ES-I3 (cell line): ENCODE measurements around the gene ASAH2.

Experiments
- H3K36me3 ChIP-seq: 2 replicates; pipeline ENCODE4 v1.6.1; 2013; ENCODE audit warnings: mild to moderate bottlenecking, low read length, control low read depth, moderate library complexity; ENCODE audit not compliant: insufficient read depth
- H3K4me1 ChIP-seq: 2 replicates; pipeline ENCODE4 v1.6.1; 2013; ENCODE audit warnings: mild to moderate bottlenecking, control low read depth, low read length; ENCODE audit not compliant: insufficient read depth
- H3K9ac ChIP-seq: 2 replicates; pipeline ENCODE4 v1.6.1; 2013; ENCODE audit warnings: low read depth, mild to moderate bottlenecking, low read length, moderate library complexity
- H3K9me3 ChIP-seq: 2 replicates; pipeline ENCODE4 v1.6.1; 2013; ENCODE audit warnings: mild to moderate bottlenecking, low read length, moderate library complexity; ENCODE audit not compliant: control insufficient read depth, insufficient read depth

The ASAH2 gene

DNA sequence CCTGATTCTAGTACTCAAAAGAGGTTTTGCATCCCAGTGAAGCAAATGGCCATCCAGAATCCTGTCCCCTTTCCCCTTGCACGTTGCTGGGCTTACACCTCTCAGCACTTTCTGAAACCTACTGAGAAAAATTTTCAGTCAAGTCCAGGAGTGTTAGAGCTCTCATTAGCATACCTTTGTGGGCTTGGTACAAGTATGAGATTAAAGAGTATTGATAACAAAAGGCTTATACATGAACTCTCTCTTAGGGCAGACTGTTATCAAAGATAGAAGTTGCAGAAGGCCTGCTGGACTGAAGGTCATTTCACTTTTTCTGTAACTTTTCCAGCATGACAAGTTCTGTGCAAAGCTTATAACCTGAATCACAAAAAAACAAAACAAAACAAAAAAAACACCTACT is at the start of gene ASAH2:
Gene ASAH2, minus strand, starts transcription at position 123 of the 400 bp plus-strand sequence. CDS start 2,906 bp downstream, outside the sequence.
- Histone ChIP-seq H3K9me3 (no peaks in the 10 kb centered on the region), H3K4me1 (no peaks in the 10 kb centered on the region), H3K9ac (no peak within 1 kb of the TSS), H3K36me3 (no peaks in the 10 kb centered on the region)

DNA sequence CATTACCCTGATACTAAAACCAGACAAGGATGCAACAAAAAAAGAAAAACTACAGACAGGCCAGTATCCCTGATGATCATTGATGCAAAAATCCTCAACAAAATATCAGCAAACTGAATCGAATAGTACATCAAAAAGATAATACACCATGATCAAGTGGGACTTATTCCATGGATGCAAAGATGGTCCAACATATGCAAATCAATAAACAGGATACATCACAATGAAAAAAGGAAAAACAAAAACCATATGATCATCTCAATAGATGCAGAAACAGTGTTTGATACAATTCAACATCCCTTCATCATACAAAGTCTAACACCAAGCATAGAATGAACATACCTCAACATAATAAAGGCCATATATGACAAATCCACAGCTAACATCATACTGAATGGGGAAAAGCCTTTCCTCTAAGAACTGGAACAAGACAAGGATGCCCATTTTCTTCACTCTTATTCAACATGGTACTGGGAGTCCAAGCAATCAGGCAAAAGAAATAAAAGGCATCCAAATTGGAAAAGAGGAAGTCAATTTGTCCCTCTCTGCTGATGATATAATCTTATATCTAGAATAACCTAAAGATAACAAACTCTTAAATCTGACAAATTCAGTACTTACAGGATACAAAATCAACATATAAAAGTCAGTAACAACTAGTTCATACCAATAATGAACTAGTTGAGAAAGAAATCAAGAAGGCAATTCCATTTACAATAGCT is 48.8 kb upstream of the ASAH2 start:
- no peaks in the 10 kb centered on the region for H3K9me3 ChIP-seq

DNA sequence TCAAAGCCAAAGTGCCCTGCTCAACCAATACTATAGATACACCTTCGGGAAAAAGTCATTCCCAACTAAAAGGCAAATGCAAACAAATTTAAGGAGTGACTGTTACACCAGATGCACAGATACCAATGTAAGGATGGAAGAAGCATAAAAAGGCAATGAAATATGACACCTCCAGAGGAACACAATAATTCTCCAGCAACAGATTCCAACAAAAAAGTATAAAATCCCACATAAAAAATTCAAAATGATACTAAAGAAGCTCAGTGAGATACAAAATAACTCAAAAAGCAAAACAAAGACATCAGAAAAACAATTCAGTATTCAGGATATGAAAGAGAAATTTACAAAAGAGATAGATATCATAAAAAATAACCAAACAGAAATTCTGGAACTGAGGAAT is 44.1 kb upstream of the ASAH2 start:
- H3K4me1 ChIP-seq, result no peaks in the 10 kb centered on the region
- no peaks in the 10 kb centered on the region for H3K9me3 ChIP-seq
- no peak overlapping the region for H3K9ac ChIP-seq

More for the DNA sequence above, 48.8 kb upstream of the ASAH2 start:
- Histone ChIP-seq H3K9ac (no peak overlapping the region), H3K4me1 (no peaks in the 10 kb centered on the region), H3K36me3 (no peaks in the 10 kb centered on the region)

DNA sequence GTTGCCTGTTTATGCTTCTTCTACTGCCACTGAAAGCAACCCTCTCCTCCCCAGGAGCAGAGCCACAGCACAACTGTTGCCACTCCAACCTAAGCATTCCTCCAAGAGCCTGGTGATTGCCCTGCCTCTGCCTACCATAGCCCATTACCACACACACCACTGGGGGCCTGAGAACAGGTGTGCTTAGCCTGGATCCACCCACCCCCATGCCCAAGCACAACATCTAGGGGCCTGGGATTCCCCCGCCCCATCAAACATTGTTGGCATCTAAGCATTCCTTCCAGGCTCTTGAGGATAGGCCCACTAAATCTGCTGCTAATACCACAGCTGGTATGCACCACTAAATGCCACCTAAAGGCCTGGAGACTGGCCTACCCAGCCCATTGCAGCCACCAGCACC is 43.3 kb upstream of the ASAH2 start:
- H3K36me3 ChIP-seq, result no peaks in the 10 kb centered on the region
- H3K9me3 ChIP-seq, result no peaks in the 10 kb centered on the region
- no peaks in the 10 kb centered on the region for H3K4me1 ChIP-seq
- no peak overlapping the region for H3K9ac ChIP-seq

More for the DNA sequence above, 44.1 kb upstream of the ASAH2 start:
- no peaks in the 10 kb centered on the region for H3K36me3 ChIP-seq

DNA sequence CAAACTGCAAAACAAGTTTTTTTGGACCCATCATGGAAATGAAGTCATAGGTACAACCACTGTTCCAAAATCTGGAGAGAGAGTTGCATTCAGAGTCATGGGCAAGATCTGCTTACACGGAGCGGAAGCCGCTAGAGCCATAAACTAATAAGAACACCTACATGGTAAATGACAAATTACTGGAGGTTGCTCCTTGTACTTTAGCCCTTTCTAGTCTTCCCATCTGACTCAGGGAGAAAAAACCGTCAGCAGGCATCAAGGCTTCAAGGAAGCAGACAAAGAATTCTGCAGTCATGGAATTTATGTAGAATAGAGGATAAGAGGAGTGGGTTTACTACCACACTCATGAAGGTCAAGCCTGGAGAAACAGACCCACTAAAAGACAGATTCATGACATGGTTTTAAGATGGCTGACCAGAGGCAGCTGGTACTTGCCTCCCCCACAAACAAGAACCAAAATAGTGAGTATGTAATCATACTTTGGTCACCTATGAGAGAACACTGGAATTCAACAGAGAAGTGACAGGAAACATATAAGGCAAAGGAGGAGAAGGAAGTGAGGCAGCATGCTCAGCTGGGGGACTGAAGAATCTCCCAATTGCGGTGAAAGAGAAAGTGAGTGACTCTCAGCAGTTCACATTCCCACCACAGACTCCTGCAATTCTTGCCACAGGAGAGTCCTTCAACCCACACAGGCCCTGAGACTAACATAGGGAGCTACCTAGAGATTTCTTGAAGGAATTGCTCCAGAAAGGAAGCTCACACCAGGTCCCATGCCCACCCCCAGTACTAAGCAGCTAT is 42.4 kb upstream of the ASAH2 start:
- Histone ChIP-seq H3K36me3 (no peaks in the 10 kb centered on the region), H3K9ac (no peak overlapping the region), H3K4me1 (no peaks in the 10 kb centered on the region), H3K9me3 (no peaks in the 10 kb centered on the region)

DNA sequence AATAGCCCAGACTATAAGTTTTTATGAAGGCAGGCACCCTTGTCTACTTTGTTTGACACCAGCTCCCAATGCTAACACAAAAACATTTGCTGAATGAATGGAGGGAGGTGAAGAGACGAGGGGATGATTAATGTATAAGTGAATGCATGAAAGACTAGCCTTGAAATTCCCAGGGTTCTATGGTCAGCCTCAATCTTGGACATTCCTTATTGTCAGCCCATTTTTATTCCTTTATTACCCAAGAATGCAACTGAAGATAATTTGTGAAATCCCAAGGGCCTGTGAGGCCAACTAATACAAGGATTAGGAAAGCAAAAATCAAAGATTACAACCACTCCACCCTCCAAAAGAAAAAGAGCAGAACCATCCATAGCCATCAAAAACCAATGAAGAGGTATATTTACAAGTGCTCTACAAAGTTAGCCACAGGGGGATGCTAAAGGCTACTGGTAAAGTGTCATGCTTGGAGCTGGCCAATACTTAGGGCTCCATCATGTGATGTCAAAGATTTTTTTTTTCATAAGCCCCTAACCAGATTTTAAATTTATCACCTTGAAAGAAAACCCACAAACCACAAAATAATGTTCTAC is 40.0 kb upstream of the ASAH2 start:
- H3K9me3 ChIP-seq, result no peaks in the 10 kb centered on the region

DNA sequence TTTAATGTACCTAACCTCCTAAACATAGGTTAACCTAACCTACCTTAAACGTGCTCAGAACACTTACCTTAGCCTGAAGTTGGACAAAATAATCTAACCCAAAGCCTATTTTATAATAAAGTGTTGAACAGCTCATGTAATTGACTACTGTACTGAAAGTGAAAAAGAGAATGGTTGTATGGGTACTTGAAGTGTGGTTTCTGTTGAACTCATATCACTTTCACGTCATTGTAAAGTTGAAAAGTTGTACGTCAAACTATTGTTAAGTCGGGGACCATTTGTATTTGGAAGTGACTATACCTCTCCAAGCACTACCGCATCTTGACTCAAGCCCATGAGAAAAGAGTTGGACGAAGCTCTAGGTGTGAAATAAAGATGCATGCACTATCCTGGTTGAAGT is 37.9 kb upstream of the ASAH2 start:
- no peaks in the 10 kb centered on the region for H3K4me1 ChIP-seq

More for the DNA sequence above, 40.0 kb upstream of the ASAH2 start:
- H3K36me3 ChIP-seq, result no peaks in the 10 kb centered on the region
- no peak overlapping the region for H3K9ac ChIP-seq
- no peaks in the 10 kb centered on the region for H3K4me1 ChIP-seq

DNA sequence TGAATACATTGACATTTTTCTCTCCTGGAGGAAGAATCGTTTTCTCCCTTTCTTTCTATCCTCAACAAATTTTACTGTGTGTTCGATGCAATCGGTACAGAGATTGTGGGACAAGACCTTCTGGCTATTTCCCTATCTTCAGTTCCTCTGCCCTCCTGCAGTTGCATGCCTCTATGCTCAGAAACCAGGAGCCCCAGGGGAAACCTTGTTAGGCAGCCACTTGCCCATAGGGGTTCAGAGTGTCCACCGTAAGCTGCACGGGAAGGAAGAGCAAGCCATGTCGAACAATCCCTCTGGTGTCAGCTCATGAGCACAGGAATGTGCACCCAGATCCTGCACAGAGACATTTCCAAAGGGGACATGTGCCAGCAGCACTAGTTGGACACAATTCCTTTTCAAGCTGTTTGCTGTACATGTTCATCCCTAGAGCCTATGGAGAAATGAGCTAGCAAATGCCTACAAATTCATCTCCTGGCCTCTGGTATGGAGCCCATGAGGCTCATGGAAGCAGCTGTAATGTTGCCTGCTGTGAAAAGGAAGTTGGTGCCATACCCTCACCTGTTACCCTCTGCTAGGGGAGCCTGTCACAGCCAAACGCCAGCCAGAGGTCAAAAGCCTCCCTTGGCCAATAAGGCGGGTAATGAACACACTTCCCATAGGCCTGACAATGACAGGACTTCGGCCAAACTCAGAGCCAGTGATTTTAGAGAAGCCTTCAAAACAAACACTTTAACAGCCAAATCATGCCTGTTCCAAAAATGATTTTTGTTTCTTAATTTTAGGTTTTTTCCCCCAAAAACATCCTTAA is 35.9 kb upstream of the ASAH2 start:
- no peak overlapping the region for H3K9ac ChIP-seq
- H3K4me1 ChIP-seq, result no peaks in the 10 kb centered on the region
- no peaks in the 10 kb centered on the region for H3K36me3 ChIP-seq
- H3K9me3 ChIP-seq, result no peaks in the 10 kb centered on the region

More for the DNA sequence above, 37.9 kb upstream of the ASAH2 start:
- Histone ChIP-seq H3K36me3 (no peaks in the 10 kb centered on the region), H3K9me3 (no peaks in the 10 kb centered on the region), H3K9ac (no peak overlapping the region)

DNA sequence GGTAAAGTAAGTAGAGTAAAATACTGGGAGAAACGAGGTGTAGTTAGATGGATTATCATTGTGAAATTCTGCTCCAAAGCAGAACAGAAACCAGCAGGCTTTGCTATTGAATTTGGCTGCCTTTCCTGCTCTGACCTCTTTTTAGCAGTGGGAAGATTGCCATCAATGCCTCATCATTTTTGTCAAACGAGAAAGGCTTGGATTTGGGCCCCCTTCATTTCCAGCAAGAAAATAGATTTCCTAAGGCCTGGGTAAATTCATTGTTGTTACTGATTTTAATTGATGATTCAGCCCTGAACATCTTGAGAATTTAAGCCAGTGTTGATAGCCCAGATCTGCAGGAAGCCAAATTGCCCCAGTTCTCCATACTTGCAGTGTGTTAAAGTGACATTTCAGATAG is 35.2 kb upstream of the ASAH2 start:
- no peaks in the 10 kb centered on the region for H3K36me3 ChIP-seq
- no peaks in the 10 kb centered on the region for H3K9me3 ChIP-seq
- no peaks in the 10 kb centered on the region for H3K4me1 ChIP-seq
- no peak overlapping the region for H3K9ac ChIP-seq

DNA sequence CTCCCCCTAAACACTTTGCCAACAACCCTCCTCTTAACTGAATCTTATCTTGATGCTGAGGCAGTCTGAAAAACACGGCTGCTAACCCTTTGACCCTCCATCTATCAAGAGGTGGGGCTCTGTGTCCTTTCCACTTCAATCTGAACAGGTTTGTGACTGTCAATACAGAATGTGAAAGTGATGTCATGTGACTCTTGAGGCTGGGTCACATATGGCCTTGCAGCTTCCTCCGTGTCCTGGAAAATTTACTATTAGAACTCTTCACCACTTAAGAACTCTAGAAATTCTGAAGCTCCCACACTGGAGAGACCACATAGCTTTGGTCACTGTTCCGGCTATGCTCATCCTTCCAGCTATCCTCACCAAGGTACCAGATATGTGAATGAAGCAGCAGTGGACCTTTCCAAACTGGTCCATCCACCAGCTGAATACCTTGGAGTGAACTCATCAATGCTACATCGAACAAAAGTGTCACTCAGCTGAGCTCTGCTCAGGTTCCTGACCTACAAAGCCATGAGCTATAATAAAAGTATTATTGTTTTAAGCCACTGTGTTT is 30.7 kb upstream of the ASAH2 start:
- no peak overlapping the region for H3K9ac ChIP-seq
- H3K36me3 ChIP-seq, result no peaks in the 10 kb centered on the region
- peaks cover 10% of the 10 kb centered on the region; the same call in 1 of the 2 replicates for H3K4me1 ChIP-seq
- no peaks in the 10 kb centered on the region for H3K9me3 ChIP-seq

DNA sequence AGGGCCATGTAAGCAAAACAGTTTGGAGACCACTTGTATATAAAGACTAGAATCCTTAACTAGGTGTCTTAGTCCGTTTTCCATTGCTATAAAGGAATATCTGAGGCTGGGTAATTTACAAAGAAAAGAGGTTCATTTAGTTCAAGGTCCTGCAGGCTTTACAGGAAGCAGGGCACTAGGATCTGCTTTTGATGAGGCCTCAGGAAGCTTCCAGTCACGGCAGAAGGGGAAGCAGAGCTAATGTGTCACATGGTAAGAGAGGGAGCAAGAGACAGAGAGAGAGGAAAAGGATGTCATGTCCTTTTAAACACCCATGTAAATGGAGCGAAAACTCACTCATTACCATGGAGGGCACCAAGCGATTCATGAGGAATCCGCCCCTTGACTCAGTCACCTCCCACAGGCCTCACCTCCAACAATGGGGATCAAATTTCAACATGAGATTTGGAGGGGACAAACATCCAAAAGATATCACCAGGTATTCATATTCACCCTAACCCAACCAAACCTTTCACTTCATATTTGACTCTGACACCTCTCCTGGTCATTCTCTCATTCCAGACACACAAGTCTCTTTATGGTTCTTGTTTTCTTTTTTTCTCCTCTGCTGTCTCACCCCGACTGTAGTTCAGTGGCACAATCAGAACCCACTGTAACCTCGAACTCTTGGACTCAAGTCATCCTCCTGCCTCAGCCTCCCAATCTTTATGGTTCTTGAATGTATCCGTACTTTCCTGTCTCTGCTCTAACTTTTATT is 30.1 kb upstream of the ASAH2 start:
- Histone ChIP-seq H3K9ac (no peak overlapping the region), H3K36me3 (no peaks in the 10 kb centered on the region), H3K9me3 (no peaks in the 10 kb centered on the region), H3K4me1 (peaks cover 10% of the 10 kb centered on the region; the same call in 1 of the 2 replicates)

DNA sequence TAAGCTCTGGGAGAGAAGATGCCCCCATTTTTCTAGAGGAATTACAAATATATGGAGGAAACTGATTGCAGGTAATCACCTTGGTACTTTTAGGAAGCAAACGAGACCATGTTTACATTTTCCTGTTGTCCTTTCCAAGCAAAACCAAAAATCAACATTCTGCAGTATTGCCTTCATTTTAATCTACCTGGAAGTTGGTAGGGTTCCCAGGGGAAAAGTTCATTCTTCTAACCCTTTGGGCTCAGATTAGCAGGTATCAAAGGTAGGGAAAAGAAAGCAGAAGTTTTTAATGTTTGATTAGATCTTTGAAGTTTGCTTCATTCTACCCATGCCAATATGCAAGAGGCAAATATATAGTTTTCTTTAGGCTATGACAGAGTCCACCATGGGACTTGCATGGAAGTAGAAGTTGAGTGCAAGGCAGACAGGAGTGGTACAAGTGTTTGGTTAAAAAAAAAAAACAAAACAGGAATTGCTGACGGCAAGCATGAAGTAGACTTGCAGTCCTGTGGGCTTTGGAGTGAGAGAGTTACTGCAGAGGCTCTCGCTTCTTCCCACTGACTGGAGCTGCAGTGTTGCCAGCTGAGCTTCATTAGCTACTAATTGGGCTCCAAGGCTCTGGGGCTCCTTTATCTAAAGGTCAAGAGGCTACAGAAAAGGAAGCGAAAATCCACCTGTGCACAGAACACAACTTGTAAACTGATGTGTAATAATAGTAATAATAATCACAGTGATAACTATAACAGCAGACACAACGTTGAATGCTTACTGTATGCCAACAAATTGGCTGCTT is 28.9 kb upstream of the ASAH2 start:
- Histone ChIP-seq H3K9me3 (no peaks in the 10 kb centered on the region), H3K9ac (no peak overlapping the region), H3K4me1 (peaks cover 10% of the 10 kb centered on the region; the same call in 1 of the 2 replicates), H3K36me3 (no peaks in the 10 kb centered on the region)

DNA sequence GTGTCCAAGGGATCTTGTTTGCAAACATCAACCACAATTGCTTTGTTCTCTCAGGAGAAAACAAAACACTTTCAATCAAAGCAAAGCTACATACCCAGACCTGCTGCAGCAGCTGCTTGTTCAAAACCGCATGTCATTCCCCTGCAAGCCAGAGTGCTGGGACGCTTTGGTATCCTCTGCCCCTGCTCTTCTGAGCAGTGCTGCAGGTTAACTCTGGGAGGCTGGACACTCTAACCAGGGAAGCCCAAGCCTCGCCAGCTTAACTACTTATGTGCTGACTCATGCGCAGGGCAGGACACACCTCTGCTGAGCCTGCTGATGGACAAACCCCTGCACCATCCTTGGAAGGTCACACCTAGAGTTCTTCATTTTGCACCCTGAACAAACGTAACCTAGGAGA is 28.2 kb upstream of the ASAH2 start:
- Histone ChIP-seq H3K36me3 (no peaks in the 10 kb centered on the region), H3K9ac (no peak overlapping the region), H3K4me1 (peaks cover 10% of the 10 kb centered on the region; the same call in 1 of the 2 replicates)

More for the DNA sequence above, 28.2 kb upstream of the ASAH2 start:
- no peaks in the 10 kb centered on the region for H3K9me3 ChIP-seq
